NCI-H524 treated with DMSO at 0.1 percent for 48 hours (cell line): Measurements from ENCODE around the gene HDAC9.
"Not testable (repeated sequence)": the region's sequence is repeated elsewhere in the genome, so short reads cannot be mapped to it uniquely, and the experiment has no call there.

Experiments used
- DNase-seq: peaks from one replicate; lab custom pipeline; 2025; lab: John Stamatoyannopoulos, UW

Gene HDAC9

GRCh38 chr7:18727115-18727870 lies 231.7 kb downstream of the HDAC9 start:
- DNase-seq, result no peak

GRCh38 chr7:18736012-18736411 lies 240.5 kb downstream of the HDAC9 start:
- not testable (repeated sequence) for DNase-seq

GRCh38 chr7:18740579-18740988 lies 245.0 kb downstream of the HDAC9 start:
- DNase-seq, result no peak

GRCh38 chr7:18753972-18754610 lies 258.5 kb downstream of the HDAC9 start:
- DNase-seq, result no peak

GRCh38 chr7:18754766-18755165 lies 259.2 kb downstream of the HDAC9 start:
- DNase-seq, result no peak

- DNase-seq, result no peak
Measured at GRCh38 chr7:18755793-18756192, 260.2 kb downstream of the HDAC9 start.

- DNase-seq, result no peak
Measured at GRCh38 chr7:18756378-18757050, 261.0 kb downstream of the HDAC9 start.

- DNase-seq, result no peak
Measured at GRCh38 chr7:18760046-18760445, 264.5 kb downstream of the HDAC9 start.

GRCh38 chr7:18760631-18761445 lies 265.3 kb downstream of the HDAC9 start:
- DNase-seq, result no peak

- DNase-seq, result no peak
Measured at GRCh38 chr7:18762189-18762588, 266.6 kb downstream of the HDAC9 start.

GRCh38 chr7:18768256-18768655 lies 272.7 kb downstream of the HDAC9 start:
- no peak for DNase-seq

GRCh38 chr7:18770154-18770811 lies 274.7 kb downstream of the HDAC9 start:
- DNase-seq, result no peak

- no peak for DNase-seq
Measured at GRCh38 chr7:18770822-18771221, 275.3 kb downstream of the HDAC9 start.

GRCh38 chr7:18771834-18772566 lies 276.5 kb downstream of the HDAC9 start:
- no peak for DNase-seq

- DNase-seq, result no peak
Measured at GRCh38 chr7:18772567-18772965, 277.0 kb downstream of the HDAC9 start.

- DNase-seq, result no peak
Measured at GRCh38 chr7:18777314-18777713, 281.8 kb downstream of the HDAC9 start.

GRCh38 chr7:18778594-18778993 lies 283.0 kb downstream of the HDAC9 start:
- no peak for DNase-seq

GRCh38 chr7:18780266-18780665 lies 284.7 kb downstream of the HDAC9 start:
- no peak for DNase-seq

- no peak for DNase-seq
Measured at GRCh38 chr7:18780938-18781337, 285.4 kb downstream of the HDAC9 start.

GRCh38 chr7:18786196-18786727 lies 290.7 kb downstream of the HDAC9 start:
- DNase-seq, result no peak

GRCh38 chr7:18786796-18787195 lies 291.2 kb downstream of the HDAC9 start:
- DNase-seq, result no peak
